K562 (cell line): ENCODE data around the gene FARSA. TPM values are rescaled to one million over a fixed set of nuclear protein-coding genes. Genes with fewer than 3 reads are reported as not detected.

Source experiments
- JUN ChIP-seq, 2 experiments: sonication (generic) in 1 of 2; formaldehyde crosslinking in 1 of 2; IDR thresholded peaks; 2 replicates each; pipeline versions ENCODE4 v1.6.1 to v1.8.0; 2012 to 2022; ENCODE audit warnings: borderline replicate concordance in 2 of 2, mild to moderate bottlenecking in 2 of 2, improper control_type of control experiment in 1 of 2, low read depth in 1 of 2, low read length in 1 of 2, missing genetic modification reagents in 1 of 2
- KDM5B ChIP-seq: fragments of 200-600 bp; sonication (generic); IDR thresholded peaks from 2 replicates; pipeline ENCODE4 v1.6.1; 2012; ENCODE audit warnings: low read depth, mild to moderate bottlenecking, moderate library complexity, low read length, control low read depth, inconsistent platforms; ENCODE audit not compliant: insufficient replicate concordance
- MCM2 ChIP-seq: fragments of 450-650 bp; IDR thresholded peaks from 2 replicates; pipeline ENCODE4 v1.6.1; 2017; ENCODE audit warnings: low read depth, mild to moderate bottlenecking
- MLLT1 ChIP-seq, 2 experiments: fragments of 450-650 bp; IDR thresholded peaks; 2 replicates each; pipeline ENCODE4 v1.6.1; 2016
- POLR2AphosphoS2 ChIP-seq: IDR thresholded peaks from 2 replicates; pipeline ENCODE4 v1.6.1; 2012; ENCODE audit warnings: low read length, improper control_type of control experiment
- POLR2AphosphoS5 ChIP-seq: IDR thresholded peaks from 2 replicates; pipeline ENCODE4 v1.6.1; 2011; ENCODE audit warnings: mild to moderate bottlenecking, low read depth, low read length, moderate library complexity; ENCODE audit not compliant: control insufficient read depth, insufficient read depth
- POLR2G ChIP-seq: fragments of 200-400 bp; formaldehyde crosslinking; IDR thresholded peaks from 2 replicates; pipeline ENCODE4 v1.6.1; 2017; ENCODE audit warnings: low read depth, mild to moderate bottlenecking, antibody characterized with exemption, low read length, moderate library complexity
- PRPF4 ChIP-seq: fragments of 200-400 bp; formaldehyde crosslinking; IDR thresholded peaks from one replicate; pipeline ENCODE4 v1.6.1; 2017; ENCODE audit warnings: low read length, low read depth, mild to moderate bottlenecking; ENCODE audit not compliant: insufficient read depth, poor library complexity, severe bottlenecking
- SP1 ChIP-seq: sonication (generic); formaldehyde crosslinking; IDR thresholded peaks from 2 replicates; pipeline ENCODE4 v1.8.1; 2022; ENCODE audit warnings: mild to moderate bottlenecking, missing genetic modification reagents
- SUPT5H ChIP-seq: fragments of 450-650 bp; IDR thresholded peaks from 2 replicates; pipeline ENCODE4 v1.6.1; 2016
- ZBTB1 ChIP-seq: sonication (generic); formaldehyde crosslinking; IDR thresholded peaks from 2 replicates; pipeline ENCODE4 v1.8.1; 2023; ENCODE audit warnings: missing genetic modification reagents, low read depth, mild to moderate bottlenecking, borderline replicate concordance
- ZBTB40 ChIP-seq, 2 experiments: fragments of 450-650 bp in 1 of 2; sonication (generic) in 1 of 2; formaldehyde crosslinking in 1 of 2; IDR thresholded peaks; 2 replicates each; pipeline versions ENCODE4 v1.7.1 to v1.9.0; 2016 to 2022; ENCODE audit warnings: inconsistent platforms in 1 of 2, mild to moderate bottlenecking in 1 of 2, missing genetic modification reagents in 1 of 2
- ZBTB7A ChIP-seq: IDR thresholded peaks from 2 replicates; pipeline ENCODE4 v1.6.1; 2011; ENCODE audit warnings: low read depth, mild to moderate bottlenecking, low read length, moderate library complexity, borderline replicate concordance; ENCODE audit not compliant: control insufficient read depth
- polyA plus RNA-seq, 8 experiments: library from polyadenylated mRNA; depleted of rRNA in 4 of 8; stranded (reverse) in 5 of 8; unstranded in 3 of 8; fragments of >200 nt; fragmentation: Nextera tagmentation in 2 of 8; fragmentation: Illumina TruSeq in 1 of 8; extraction: Ambion mirVana in 2 of 8; extraction: Trizol in 1 of 8; gene quantifications; 2 replicates each; pipeline versions ENCODE4 v1.2.1 to v1.2.3, GENCODE V29; 2011 to 2014; ENCODE audit warnings: inconsistent platforms in 1 of 8, missing spikeins in 1 of 8
- total RNA-seq, 7 experiments: library from RNA; depleted of rRNA in 6 of 7; stranded (reverse); fragments of >200 nt in 6 of 7; fragmentation: Illumina TruSeq in 2 of 7; extraction: Trizol in 2 of 7; gene quantifications; 2 replicates each; pipeline versions ENCODE4 v1.2.1 to v1.2.3, GENCODE V29; 2011 to 2021; ENCODE audit warnings: low replicate concordance in 1 of 7

FARSA gene
- total and polyA plus RNA-seq, 9 of the 15 experiments (the other 6 are each of a cell fraction or from before 2014, with no cell fraction given), result 25.2 to 237 (median 89.6) TPM

- TF ChIP-seq ZBTB40 (IDR thresholded peaks at IDR 0.05), result no peak
- no peak for TF ChIP-seq ZBTB40 (CRISPR knock-in tag; IDR thresholded peaks at IDR 0.05)
- peak; percentile 4; the same call in 1 of the 2 replicates for TF ChIP-seq JUN (IDR thresholded peaks at IDR 0.05; ENCODE audit: borderline replicate concordance, low read depth, low read length)
- no peak for TF ChIP-seq JUN (CRISPR knock-in tag; IDR thresholded peaks at IDR 0.05; ENCODE audit: borderline replicate concordance)
- no peak for TF ChIP-seq ZBTB1 (CRISPR knock-in tag)
- 0 out of 2 replicates have a peak, but pooled peaks have one; percentile 5 for TF ChIP-seq SP1 (CRISPR knock-in tag)
- TF ChIP-seq MLLT1 (IDR thresholded peaks at IDR 0.05), result peak; percentile 61 to 91; a peak in 3 of 4 replicates
- TF ChIP-seq SUPT5H, result peak; percentile 77
- peak; percentile 19; the same call in 1 of the 2 replicates for TF ChIP-seq POLR2AphosphoS2
- no peak for TF ChIP-seq ZBTB7A
- TF ChIP-seq POLR2AphosphoS5, result peak; percentile 10
- no peak for TF ChIP-seq MCM2
- TF ChIP-seq KDM5B, result peak; percentile 19
- peak; percentile 5 for TF ChIP-seq PRPF4
- peak; percentile 87 for TF ChIP-seq POLR2G
Measured at GRCh38 chr19:12938779-12939601, 5.5 kb upstream of the FARSA start (continued).
